ENCODE results near the gene SYT17.
A peak's percentile ranks its signal among the peaks of the same experiment; 100 is the strongest.

SYT17 gene

GRCh38 chr16:19130852-19131824, 36.9 kb upstream of the SYT17 start:
- Histone ChIP-seq H3K36me3 (ENCODE audit: insufficient read depth, low read length) (no peaks in the 10 kb centered on the region), H3K4me1 (ENCODE audit: insufficient read depth, low read length, poor library complexity, severe bottlenecking) (peaks cover 13% of the 10 kb centered on the region), H3K4me2 (ENCODE audit: low read depth, low read length, poor library complexity, severe bottlenecking) (peak overlapping the region; percentile 42), H2AFZ (ENCODE audit: low read length) (no peak overlapping the region; the same call in 1 of the 2 replicates), H3F3A (ENCODE audit: low read depth) (no peaks in the 10 kb centered on the region), H3K27me3 (ENCODE audit: insufficient read depth, low read length, poor library complexity, severe bottlenecking) (no peaks in the 10 kb centered on the region), H3K79me2 (ENCODE audit: insufficient read depth, low read length) (no peaks in the 10 kb centered on the region), H4K20me1 (ENCODE audit: insufficient read depth, low read length, poor library complexity, severe bottlenecking) (no peaks in the 10 kb centered on the region), H3K4me3 (ENCODE audit: low read length, poor library complexity, severe bottlenecking) (no peak overlapping the region), H3K9me2 (replicated peaks; ENCODE audit: low read depth, low read length) (no peaks in the 10 kb centered on the region), H3K9ac (ENCODE audit: low read depth, low read length, poor library complexity, severe bottlenecking) (no peak overlapping the region), H3K9me3 (ENCODE audit: insufficient read depth, low read depth, low read length) (no peaks in the 10 kb centered on the region)
- TF ChIP-seq CTCF (conservative IDR thresholded peaks at IDR 0.05; ENCODE audit: low read length) (no peak), EZH2phosphoT487 (IDR thresholded peaks at IDR 0.05; ENCODE audit: borderline replicate concordance) (no peak)

- peaks cover 13% of the 10 kb centered on the region for H3K4me1 ChIP-seq (ENCODE audit: insufficient read depth, low read length, poor library complexity, severe bottlenecking)
- H3K36me3 ChIP-seq (ENCODE audit: insufficient read depth, low read length): no peaks in the 10 kb centered on the region
- H3K4me2 ChIP-seq (ENCODE audit: low read depth, low read length, poor library complexity, severe bottlenecking): no peak overlapping the region
- H3F3A ChIP-seq (ENCODE audit: low read depth): no peaks in the 10 kb centered on the region
- no peaks in the 10 kb centered on the region for H3K27me3 ChIP-seq (ENCODE audit: insufficient read depth, low read length, poor library complexity, severe bottlenecking)
- no peaks in the 10 kb centered on the region for H3K9me2 ChIP-seq (replicated peaks; ENCODE audit: low read depth, low read length)
- no peaks in the 10 kb centered on the region for H3K79me2 ChIP-seq (ENCODE audit: insufficient read depth, low read length)
- H3K4me3 ChIP-seq (ENCODE audit: low read length, poor library complexity, severe bottlenecking): no peak overlapping the region
- H2AFZ ChIP-seq (ENCODE audit: low read length): no peak overlapping the region
- H4K20me1 ChIP-seq (ENCODE audit: insufficient read depth, low read length, poor library complexity, severe bottlenecking): no peaks in the 10 kb centered on the region
- no peak for TF ChIP-seq CTCF (conservative IDR thresholded peaks at IDR 0.05; ENCODE audit: low read length)
- TF ChIP-seq EZH2phosphoT487 (IDR thresholded peaks at IDR 0.05; ENCODE audit: borderline replicate concordance): no peak
- no peaks in the 10 kb centered on the region for H3K9me3 ChIP-seq (ENCODE audit: insufficient read depth, low read depth, low read length)
- H3K9ac ChIP-seq (ENCODE audit: low read depth, low read length, poor library complexity, severe bottlenecking): no peak overlapping the region
Measured at GRCh38 chr16:19131825-19132218, 36.2 kb upstream of the SYT17 start.

GRCh38 chr16:19132255-19132654, 35.8 kb upstream of the SYT17 start:
- no peak for TF ChIP-seq EZH2phosphoT487 (IDR thresholded peaks at IDR 0.05; ENCODE audit: borderline replicate concordance)
- TF ChIP-seq CTCF (conservative IDR thresholded peaks at IDR 0.05; ENCODE audit: low read length): no peak
- no peaks in the 10 kb centered on the region for H3K27me3 ChIP-seq (ENCODE audit: insufficient read depth, low read length, poor library complexity, severe bottlenecking)
- no peaks in the 10 kb centered on the region for H4K20me1 ChIP-seq (ENCODE audit: insufficient read depth, low read length, poor library complexity, severe bottlenecking)
- no peaks in the 10 kb centered on the region for H3K79me2 ChIP-seq (ENCODE audit: insufficient read depth, low read length)
- no peak overlapping the region for H3K9ac ChIP-seq (ENCODE audit: low read depth, low read length, poor library complexity, severe bottlenecking)
- H3K9me3 ChIP-seq (ENCODE audit: insufficient read depth, low read depth, low read length): no peaks in the 10 kb centered on the region
- no peak overlapping the region for H2AFZ ChIP-seq (ENCODE audit: low read length)
- no peaks in the 10 kb centered on the region for H3K36me3 ChIP-seq (ENCODE audit: insufficient read depth, low read length)
- H3K4me1 ChIP-seq (ENCODE audit: insufficient read depth, low read length, poor library complexity, severe bottlenecking): peaks cover 13% of the 10 kb centered on the region
- H3K4me3 ChIP-seq (ENCODE audit: low read length, poor library complexity, severe bottlenecking): no peak overlapping the region
- no peaks in the 10 kb centered on the region for H3F3A ChIP-seq (ENCODE audit: low read depth)
- no peaks in the 10 kb centered on the region for H3K9me2 ChIP-seq (replicated peaks; ENCODE audit: low read depth, low read length)
- H3K4me2 ChIP-seq (ENCODE audit: low read depth, low read length, poor library complexity, severe bottlenecking): no peak overlapping the region

Measured in Loucy (cell line).